Astrocyte (in vitro differentiated cells and primary cell): ENCODE measurements around the gene ERC1. TPM values are rescaled to one million over a fixed set of nuclear protein-coding genes. Genes with fewer than 3 reads are reported as not detected.

Experiments used
- DNase-seq: peaks from one replicate; pipeline ENCODE4 v3.0.0-alpha.2; 2010; ENCODE audit warnings: low read depth
- FAIRE-seq: peaks from 2 replicates; lab custom pipeline; 2011; peaks lifted over from hg19 to GRCh38; lab: Jason Lieb, UNC
- H2AFZ ChIP-seq: 2 replicates; pipeline ENCODE4 v1.6.0; 2012; ENCODE audit warnings: low read depth, low read length, inconsistent platforms
- H3K27ac ChIP-seq: 2 replicates; pipeline ENCODE4 v1.5.1; 2011; ENCODE audit warnings: low read depth, low read length, inconsistent platforms
- H3K27me3 ChIP-seq: 2 replicates; pipeline ENCODE4 v1.6.0; 2011; ENCODE audit warnings: low read length, inconsistent platforms; ENCODE audit not compliant: insufficient read depth
- H3K36me3 ChIP-seq: 2 replicates; pipeline ENCODE4 v1.5.1; 2011; ENCODE audit warnings: low read length, inconsistent platforms; ENCODE audit not compliant: insufficient read depth
- H3K4me1 ChIP-seq: 2 replicates; pipeline ENCODE4 v1.5.1; 2011; ENCODE audit warnings: low read length, inconsistent platforms; ENCODE audit not compliant: insufficient read depth
- H3K4me2 ChIP-seq: 2 replicates; pipeline ENCODE4 v1.6.0; 2012; ENCODE audit warnings: low read length, inconsistent platforms
- H3K4me3 ChIP-seq: 2 replicates; pipeline ENCODE4 v1.5.1; 2011; ENCODE audit warnings: low read depth, mild to moderate bottlenecking, low read length, inconsistent platforms; ENCODE audit not compliant: insufficient read depth
- H3K79me2 ChIP-seq: 2 replicates; pipeline ENCODE4 v1.6.0; 2012; ENCODE audit warnings: mild to moderate bottlenecking, low read length, inconsistent platforms; ENCODE audit not compliant: insufficient read depth
- H3K9ac ChIP-seq: 2 replicates; pipeline ENCODE4 v1.6.0; 2012; ENCODE audit warnings: mild to moderate bottlenecking, low read length, inconsistent platforms
- H3K9me3 ChIP-seq: 2 replicates; pipeline ENCODE4 v1.5.1; 2012; ENCODE audit warnings: low read depth, mild to moderate bottlenecking, low read length, inconsistent platforms; ENCODE audit not compliant: insufficient read depth
- H4K20me1 ChIP-seq: 2 replicates; pipeline ENCODE4 v1.6.0; 2012; ENCODE audit warnings: low read length, inconsistent platforms; ENCODE audit not compliant: insufficient read depth
- H3K27ac Mint-ChIP-seq: one replicate; pipeline ENCODE4 v1.8.0; 2021; ENCODE audit warnings: mild to moderate bottlenecking, mixed read lengths; ENCODE audit not compliant: unreplicated experiment
- H3K27me3 Mint-ChIP-seq: one replicate; pipeline ENCODE4 v1.8.0; 2021; ENCODE audit warnings: low read depth, mixed read lengths; ENCODE audit not compliant: unreplicated experiment
- H3K36me3 Mint-ChIP-seq: one replicate; pipeline ENCODE4 v1.8.0; 2021; ENCODE audit warnings: low read depth, mixed read lengths; ENCODE audit not compliant: unreplicated experiment
- H3K4me1 Mint-ChIP-seq: one replicate; pipeline ENCODE4 v1.8.0; 2021; ENCODE audit warnings: low read depth, mixed read lengths; ENCODE audit not compliant: unreplicated experiment
- H3K4me3 Mint-ChIP-seq: one replicate; pipeline ENCODE4 v1.8.0; 2021; ENCODE audit warnings: mild to moderate bottlenecking, moderate library complexity, mixed read lengths; ENCODE audit not compliant: unreplicated experiment
- H3K9me3 Mint-ChIP-seq: one replicate; pipeline ENCODE4 v1.8.0; 2021; ENCODE audit warnings: mild to moderate bottlenecking, mixed read lengths; ENCODE audit not compliant: unreplicated experiment
- CTCF ChIP-seq: IDR thresholded peaks from 2 replicates; pipeline ENCODE4 v1.5.1; 2011; ENCODE audit warnings: low read depth, mild to moderate bottlenecking, inconsistent platforms, low read length, moderate library complexity; ENCODE audit not compliant: insufficient read depth
- EZH2 ChIP-seq: IDR thresholded peaks from 2 replicates; pipeline ENCODE4 v1.6.1; 2012; ENCODE audit warnings: mild to moderate bottlenecking, low read length, inconsistent platforms; ENCODE audit not compliant: insufficient read depth
- total RNA-seq: library from RNA; stranded (reverse); gene quantifications from 2 replicates; pipeline ENCODE4 v1.2.1, GENCODE V29; 2021

The ERC1 gene
- total RNA-seq, 1 donor from 2014 or later, result 67.1 TPM

- no peak overlapping the region for H3K4me2 ChIP-seq
- no peak overlapping the region for H2AFZ ChIP-seq
- H3K9me3 ChIP-seq, result no peaks in the 10 kb centered on the region
- TF ChIP-seq CTCF (no peak), EZH2 (no peak)
- H3K36me3 ChIP-seq, result peaks cover 5% of the 10 kb centered on the region
- H3K27me3 ChIP-seq, result no peaks in the 10 kb centered on the region
- H3K4me1 ChIP-seq, result no peaks in the 10 kb centered on the region
- Mint-ChIP-seq H3K4me1 (peaks cover 10% of the 10 kb centered on the region), H3K4me3 (no peak overlapping the region), H3K9me3 (peaks cover 9% of the 10 kb centered on the region), H3K27ac (no peak overlapping the region), H3K36me3 (peaks cover 18% of the 10 kb centered on the region), H3K27me3 (no peaks in the 10 kb centered on the region)
- FAIRE-seq (no peak), DNase-seq (peak; percentile 84)
- no peaks in the 10 kb centered on the region for H3K79me2 ChIP-seq
- no peak overlapping the region for H3K4me3 ChIP-seq
- H3K27ac ChIP-seq, result no peak overlapping the region
- H4K20me1 ChIP-seq, result no peaks in the 10 kb centered on the region
- no peak overlapping the region for H3K9ac ChIP-seq
These were observed 306.2 kb downstream of the ERC1 start for GRCh38 chr12:1297206-1297605.

GRCh38 chr12:1297639-1298175 is 306.7 kb downstream of the ERC1 start:
- H3K36me3 Mint-ChIP-seq, result peaks cover 17% of the 10 kb centered on the region
- peaks cover 10% of the 10 kb centered on the region for H3K4me1 Mint-ChIP-seq
- H3K27ac ChIP-seq, result no peak overlapping the region
- H3K4me1 ChIP-seq, result no peaks in the 10 kb centered on the region
- peaks cover 5% of the 10 kb centered on the region for H3K36me3 ChIP-seq
- peak overlapping the region; percentile 71 for H3K27ac Mint-ChIP-seq
- H2AFZ ChIP-seq, result no peak overlapping the region
- no peak overlapping the region for H3K9ac ChIP-seq
- no peak overlapping the region for H3K4me3 ChIP-seq
- no peak for TF ChIP-seq CTCF
- no peak for TF ChIP-seq EZH2
- H3K27me3 ChIP-seq, result no peaks in the 10 kb centered on the region
- no peaks in the 10 kb centered on the region for H4K20me1 ChIP-seq
- no peak overlapping the region for H3K4me2 ChIP-seq
- peak; percentile 36 for DNase-seq
- H3K27me3 Mint-ChIP-seq, result no peaks in the 10 kb centered on the region
- no peaks in the 10 kb centered on the region for H3K9me3 ChIP-seq
- H3K4me3 Mint-ChIP-seq, result no peak overlapping the region
- H3K9me3 Mint-ChIP-seq, result peaks cover 9% of the 10 kb centered on the region
- FAIRE-seq, result no peak
- no peaks in the 10 kb centered on the region for H3K79me2 ChIP-seq

GRCh38 chr12:1300460-1300859 is 309.4 kb downstream of the ERC1 start:
- Histone ChIP-seq H4K20me1 (no peaks in the 10 kb centered on the region), H3K9ac (no peak overlapping the region), H3K79me2 (no peaks in the 10 kb centered on the region), H3K36me3 (peaks cover 5% of the 10 kb centered on the region), H3K4me2 (no peak overlapping the region), H3K27ac (no peak overlapping the region), H3K27me3 (no peaks in the 10 kb centered on the region), H3K4me3 (no peak overlapping the region), H2AFZ (no peak overlapping the region), H3K9me3 (no peaks in the 10 kb centered on the region), H3K4me1 (no peaks in the 10 kb centered on the region)
- no peak overlapping the region for H3K4me3 Mint-ChIP-seq
- TF ChIP-seq CTCF (no peak), EZH2 (no peak)
- no peaks in the 10 kb centered on the region for H3K27me3 Mint-ChIP-seq
- peak; percentile 81 for FAIRE-seq
- DNase-seq, result no peak
- no peak overlapping the region for H3K27ac Mint-ChIP-seq
- H3K9me3 Mint-ChIP-seq, result peaks cover 9% of the 10 kb centered on the region
- H3K36me3 Mint-ChIP-seq, result peaks cover 23% of the 10 kb centered on the region
- peaks cover 10% of the 10 kb centered on the region for H3K4me1 Mint-ChIP-seq
